Globus pallidus (tissue), 1 donor: ENCODE data around the gene ERFE.

Experiments
- DNase-seq: peaks from one replicate; pipeline ENCODE4 v3.0.0-alpha.2; 2015; ENCODE audit warnings: low spot score

ERFE gene

DNA sequence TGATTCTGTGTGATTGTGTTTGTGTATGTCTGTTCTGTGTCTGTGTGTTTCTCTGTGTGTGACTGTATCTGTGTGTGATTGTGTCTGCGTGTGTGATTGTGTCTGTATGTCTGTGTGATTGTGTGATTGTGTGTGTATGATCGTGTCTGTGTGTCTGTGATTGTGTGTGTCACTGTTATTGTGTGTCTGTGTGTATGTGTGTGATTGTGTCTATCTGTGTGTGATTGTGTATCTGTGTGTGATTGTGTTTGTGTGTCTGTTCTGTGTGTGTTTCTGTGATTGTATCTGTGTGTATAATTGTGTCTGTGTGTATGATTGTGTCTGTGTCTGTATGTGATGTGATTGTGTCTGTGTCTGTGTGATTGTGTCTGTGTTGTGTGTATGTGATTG lies 32.0 kb upstream of the ERFE start:
- DNase-seq: no peak

DNA sequence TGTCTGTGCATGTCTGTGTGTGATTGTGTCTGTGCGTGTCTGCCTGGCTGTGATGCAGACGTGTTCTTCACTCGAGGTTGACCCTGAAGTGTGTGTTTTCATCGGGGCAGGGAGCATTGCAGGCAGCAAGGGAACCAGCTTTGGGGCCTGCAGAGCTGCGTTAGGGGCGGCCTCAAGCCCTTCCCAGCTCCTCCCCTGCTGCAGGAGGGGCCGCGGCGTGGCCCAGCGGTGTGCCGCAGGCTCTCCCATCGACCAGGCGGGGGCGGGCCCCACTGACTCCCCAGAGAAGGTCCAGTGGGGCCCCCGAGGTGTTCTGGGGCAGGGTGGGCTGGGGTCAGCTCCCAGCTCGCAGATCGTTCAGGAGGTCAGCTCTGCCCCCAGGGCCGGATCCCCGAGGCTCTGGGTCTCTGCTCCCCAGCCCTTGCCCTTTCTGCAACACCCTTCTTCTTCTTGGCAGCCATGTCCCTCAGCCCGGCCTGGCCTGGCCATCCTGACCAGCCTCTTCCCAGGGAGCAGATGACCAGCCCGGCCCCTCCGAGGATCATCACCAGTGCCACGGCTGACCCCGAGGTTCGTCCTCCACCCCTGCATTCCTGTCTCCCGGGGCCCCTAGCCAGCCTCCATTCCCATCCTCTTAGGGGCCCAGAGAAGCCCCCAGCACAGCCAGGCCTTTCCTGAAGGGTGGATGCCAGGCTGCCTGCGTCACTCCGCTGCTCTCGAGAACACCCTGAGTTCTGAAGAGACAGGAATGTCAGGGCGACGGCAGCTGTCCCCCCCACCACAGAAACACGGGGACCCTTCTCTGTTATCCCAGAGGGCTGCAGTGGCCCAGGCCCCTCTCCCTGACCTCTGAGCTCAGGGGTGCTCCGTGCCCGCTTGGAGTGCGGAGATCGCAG lies 31.4 kb upstream of the ERFE start:
- no peak for DNase-seq

DNA sequence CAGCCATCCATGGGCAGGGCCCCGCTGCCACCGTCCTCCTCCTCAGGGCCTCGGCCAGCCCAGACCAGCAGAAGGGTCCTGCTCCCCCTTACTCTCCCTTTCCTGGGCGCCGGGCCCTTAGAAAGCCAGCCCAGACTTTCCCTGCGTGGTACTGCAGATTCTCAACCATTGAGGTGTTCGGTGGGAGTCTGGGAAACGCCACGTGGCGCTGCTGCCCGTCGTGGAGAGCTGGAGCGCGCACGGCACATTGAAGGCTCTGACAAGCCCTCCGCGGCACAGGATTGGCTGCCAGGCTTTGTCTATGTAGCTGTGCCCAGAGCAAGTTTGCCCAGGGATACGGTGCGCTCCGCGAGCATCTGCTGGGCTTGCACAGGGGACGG lies 30.7 kb upstream of the ERFE start:
- DNase-seq: no peak

DNA sequence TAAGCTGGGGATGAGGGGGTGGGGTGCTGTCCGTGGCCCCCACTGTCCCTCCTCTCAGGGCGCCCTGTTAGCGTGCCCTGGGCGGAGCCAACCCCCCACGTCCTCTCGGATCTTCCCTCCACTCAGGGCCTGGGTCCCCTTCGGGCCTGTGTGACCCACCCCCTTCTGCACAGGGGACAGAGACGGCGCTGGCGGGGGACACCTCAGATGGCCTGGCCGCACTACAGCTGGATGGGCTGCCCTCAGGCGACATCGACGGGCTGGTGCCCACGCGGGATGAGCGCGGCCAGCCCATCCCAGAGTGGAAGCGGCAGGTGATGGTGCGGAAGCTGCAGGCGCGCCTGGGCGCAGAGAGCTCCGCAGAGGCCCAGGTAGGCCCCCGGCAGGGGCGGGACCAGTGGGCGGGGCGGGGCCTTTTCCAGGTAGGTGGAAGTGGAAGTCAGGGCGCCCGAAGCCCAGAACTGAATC lies 30.2 kb upstream of the ERFE start:
- no peak for DNase-seq

DNA sequence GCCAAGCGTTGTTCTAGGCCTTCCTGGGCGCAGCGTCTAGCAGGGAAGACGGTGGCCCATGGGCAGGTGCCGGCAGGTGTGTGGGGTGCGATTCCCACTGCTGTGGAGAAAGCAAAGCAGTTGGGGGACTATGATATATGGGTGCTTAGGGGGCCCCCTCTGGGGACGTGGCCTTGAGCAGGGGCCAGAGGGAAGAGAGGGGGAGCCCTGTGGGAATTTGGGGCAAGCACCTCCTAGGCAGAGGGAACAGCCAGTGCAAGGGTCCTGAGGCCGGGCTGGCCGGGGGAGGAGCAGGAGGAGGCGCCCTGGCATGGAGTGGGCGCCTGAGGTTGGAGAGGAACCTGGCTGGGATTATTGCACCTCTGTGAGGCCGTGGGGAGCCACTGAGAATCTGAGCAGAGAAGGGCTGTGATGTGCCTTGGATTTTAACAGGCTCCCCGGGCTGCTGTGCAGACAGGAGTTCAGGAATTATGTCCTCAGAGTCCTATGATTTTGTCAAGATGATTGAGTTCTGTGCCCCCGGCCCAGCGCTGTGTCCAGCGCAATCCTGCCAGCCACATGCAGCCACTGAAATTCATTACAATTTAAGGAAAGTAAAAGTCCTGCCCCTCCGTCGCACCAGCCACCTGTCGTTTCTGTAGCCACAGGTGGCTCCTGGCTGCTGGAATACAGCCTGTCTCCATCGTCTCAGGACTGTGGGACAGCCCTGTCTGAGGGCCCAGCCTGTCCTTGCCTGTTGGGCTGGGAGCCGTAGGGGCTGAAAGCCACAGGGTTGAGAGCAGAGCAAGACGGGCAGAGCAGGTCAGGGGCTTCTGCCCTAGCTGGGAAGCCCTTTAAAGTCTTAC lies 29.4 kb upstream of the ERFE start:
- DNase-seq: no peak

DNA sequence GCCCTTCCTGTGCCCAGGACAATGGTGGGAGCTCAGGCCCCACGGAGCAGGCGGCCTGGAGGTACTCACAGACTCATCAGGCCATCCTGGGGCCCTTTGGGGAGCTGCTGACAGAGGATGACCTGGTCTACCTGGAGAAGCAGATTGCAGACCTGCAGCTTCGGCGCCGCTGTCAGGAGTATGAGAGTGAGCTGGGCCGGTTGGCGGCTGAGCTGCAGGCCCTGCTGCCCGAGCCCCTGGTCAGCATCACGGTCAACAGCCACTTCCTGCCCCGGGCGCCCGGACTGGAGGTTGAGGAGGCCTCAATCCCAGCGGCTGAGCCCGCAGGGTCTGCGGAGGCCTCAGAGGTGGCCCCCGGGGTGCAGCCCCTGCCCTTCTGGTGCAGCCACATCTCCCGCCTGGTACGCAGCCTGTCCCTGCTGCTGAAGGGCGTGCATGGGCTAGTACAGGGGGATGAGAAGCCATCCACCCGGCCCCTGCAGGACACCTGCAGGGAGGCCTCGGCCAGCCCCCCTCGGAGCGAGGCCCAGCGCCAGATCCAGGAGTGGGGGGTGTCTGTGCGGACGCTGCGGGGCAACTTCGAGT lies 28.6 kb upstream of the ERFE start:
- no peak for DNase-seq

DNA sequence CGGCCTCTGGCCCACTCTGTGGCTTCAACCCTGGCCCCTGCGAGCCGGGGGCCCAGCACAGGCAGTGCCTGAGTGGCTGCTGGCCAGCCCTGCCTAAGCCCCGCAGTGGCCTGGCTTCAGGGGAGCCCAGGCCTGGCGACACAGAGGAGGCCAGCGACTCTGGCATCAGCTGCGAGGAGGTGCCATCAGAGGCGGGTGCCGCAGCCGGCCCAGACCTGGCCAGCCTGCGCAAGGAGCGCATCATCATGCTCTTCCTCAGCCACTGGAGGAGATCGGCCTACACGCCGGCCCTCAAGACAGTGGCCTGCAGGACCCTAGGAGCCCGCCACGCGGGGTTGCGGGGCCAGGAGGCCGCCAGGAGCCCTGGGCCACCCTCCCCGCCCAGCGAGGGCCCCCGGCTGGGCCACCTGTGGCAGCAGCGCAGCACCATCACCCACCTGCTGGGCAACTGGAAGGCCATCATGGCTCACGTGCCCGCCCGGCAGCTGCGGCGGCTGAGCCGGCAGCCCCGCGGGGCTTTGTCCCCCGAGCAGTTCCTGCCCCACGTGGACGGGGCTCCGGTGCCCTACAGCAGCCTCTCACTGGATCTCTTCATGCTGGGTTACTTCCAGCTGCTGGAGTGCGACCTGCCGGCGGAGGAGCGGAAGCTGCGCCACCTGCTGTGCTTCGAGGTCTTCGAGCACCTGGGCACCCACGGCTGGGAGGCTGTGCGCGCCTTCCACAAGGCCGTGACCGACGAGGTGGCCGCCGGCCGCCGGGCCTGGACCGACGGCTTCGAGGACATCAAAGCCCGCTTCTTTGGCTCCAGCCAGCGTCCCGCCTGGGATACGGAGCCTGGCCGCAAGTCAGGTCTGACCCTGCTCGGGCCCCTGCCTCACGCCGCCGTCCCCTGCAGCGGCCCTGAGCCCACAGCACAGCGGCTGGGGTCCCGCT lies 27.8 kb upstream of the ERFE start:
- DNase-seq: no peak

DNA sequence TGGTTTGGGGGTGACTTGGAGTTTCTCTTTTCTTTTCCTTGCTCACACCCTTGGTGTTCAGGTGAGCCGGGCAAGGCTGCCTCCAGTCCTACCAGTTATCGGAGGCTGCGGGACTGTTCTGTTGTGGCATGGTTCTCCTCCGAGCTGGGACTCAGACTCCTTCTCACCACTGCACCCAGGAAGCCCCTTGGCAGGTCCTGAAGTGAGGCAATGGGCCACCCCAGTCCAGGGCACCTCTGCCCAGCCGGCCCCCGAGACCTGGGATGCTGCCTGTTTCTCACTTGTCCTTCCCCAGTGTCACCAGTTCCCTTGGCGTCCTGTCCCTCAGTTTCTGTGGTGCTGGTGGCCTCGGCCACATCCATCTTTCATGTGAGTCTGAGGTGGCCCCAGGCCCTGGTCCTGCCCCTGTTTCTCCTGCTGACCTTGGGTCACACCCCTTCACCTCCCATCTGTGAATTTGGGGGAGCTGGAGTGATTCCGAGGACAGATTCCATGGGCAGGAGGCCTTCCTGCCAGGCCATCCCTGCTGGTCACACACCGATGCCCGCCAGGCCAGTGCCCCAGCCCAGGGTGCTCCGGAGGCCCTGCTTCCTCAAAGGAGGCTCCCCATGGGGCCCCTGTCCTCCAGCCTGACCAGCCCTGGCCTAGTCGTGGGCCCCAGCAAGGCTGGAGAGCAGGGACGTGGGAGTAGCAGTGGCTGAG lies 26.9 kb upstream of the ERFE start:
- no peak for DNase-seq

DNA sequence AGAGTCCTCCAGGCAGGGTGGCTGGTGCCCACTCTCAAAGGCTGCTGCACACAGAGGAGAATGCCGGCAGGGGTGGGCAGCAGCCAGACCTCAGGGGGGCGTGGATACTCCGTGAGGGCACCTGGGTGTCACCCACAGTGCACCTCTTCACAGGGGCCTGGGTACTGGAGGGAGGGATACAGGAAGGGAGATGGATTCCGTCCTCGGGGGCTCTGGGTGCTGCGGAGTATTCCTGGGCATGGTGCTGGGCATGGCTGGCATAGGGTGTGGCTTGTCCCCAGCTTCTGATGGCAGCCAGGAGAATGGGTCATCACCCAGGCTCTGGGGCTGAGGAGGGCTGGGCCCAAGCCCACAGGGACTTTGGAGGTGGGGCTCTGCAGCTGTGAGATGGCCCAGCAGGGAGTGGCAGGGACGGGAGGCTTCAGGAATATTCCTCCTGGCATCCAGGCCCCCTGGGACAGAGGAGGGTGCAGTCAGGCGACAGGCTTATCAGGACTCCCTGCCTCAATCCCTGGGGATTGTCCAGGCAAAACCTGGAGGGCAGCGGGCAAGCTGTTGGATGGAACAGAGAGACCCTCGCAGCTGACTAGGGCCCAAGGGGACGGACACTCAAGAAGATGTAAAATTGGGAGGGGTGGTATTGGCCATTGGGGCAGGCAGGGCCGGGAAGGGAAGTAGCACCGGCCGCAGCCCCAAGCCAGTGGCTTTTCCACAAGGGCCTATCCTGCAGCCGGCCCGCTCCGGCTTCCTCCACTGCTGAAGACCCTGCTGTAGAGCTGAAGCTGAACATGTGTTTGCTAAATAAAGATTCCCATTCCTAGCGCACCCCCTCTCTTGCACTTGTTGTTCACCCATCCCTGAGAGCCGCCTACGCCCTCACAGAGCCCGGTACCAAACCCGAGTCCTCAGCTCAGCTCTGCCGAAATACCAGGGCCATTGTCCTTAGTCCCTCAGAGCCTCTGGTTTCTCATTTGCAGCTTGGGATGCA lies 26.0 kb upstream of the ERFE start:
- no peak for DNase-seq

DNA sequence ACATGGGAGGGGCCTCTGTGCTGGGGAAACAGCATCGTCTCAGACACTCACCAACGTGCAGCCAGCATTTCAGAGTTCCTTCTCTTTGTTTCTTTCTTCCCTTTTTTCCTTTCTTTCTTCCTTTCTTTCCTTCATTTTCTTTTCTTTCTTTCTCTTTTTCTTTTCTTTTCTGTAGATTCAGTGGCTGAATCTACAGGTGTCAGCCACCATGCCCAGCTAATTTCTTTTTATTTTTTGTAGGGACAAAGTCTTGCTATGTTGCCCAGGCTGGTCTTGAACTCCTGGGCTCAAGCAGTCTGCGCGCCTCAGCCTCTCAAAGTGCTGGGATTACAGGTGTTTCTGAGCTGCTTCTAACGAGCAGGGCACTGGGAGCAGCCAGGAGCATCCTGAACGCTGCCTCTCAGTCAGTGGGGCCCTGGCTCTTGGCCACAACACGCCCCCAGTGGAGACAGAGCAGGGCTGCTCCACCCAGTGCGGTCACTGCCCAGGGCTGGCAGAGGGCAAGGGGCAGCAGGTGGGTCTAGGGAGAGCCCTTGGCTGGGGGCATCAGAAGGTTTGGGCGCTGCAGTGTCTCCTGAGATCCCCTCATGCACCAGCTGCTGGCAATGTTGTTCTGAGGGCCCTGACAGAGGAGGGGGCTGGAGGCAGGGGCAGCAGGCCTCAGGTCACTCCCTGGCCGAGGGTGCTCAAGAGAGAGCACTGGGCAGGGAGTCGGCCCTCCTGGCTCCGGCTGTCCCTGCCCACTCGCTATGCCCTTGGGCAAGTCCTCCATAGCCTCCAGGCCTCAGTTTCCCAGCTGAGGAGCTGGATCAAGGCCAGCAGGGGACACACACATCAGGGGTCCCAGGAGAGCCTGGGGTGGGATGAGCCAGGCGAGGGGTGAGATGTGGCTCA lies 25.0 kb upstream of the ERFE start:
- DNase-seq: no peak

DNA sequence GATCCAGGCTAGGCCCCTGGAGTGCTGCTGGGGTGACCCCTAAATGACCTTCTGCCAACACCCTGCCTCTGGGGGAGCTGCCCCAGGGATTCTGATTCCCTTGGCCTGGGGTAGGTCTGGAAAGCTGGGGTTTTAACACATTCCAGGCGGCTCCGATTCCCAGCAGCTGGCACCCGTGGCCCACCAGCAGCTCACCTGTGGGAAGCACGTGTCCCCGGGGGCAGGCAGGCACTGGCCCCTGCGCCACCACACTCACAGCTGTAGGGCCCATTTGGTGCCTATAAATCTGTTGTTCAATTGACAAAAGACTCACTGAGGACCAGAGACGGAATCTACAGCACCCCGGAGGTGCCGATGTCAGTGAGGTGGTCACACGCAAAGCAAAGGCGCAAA lies 24.4 kb upstream of the ERFE start:
- DNase-seq: no peak

DNA sequence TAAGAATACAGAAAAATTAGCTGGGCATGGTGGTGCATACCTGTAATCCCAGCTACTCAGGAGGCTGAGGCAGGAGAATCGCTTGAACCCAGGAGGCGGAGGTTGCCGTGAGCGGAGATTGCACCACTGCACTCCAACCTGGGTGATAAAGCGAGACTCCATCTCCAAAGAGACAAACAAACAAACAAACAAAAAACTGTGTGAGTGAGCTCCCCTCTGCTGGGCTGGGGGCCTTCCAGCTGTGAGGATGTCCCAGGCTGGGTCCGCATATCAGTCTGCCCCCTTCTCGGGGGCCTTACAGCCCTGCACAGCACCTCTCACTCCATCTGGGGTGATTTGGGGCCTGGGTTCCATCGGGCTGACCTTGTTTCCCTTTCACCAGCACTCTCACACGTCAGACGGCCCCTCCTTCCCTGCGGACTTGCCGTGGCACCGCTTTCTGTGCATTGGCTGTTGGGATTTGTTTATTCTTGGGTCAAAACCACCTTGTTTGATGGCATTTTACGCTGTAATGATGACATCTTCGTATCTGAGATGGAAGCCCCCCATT lies 23.1 kb upstream of the ERFE start:
- DNase-seq: no peak

DNA sequence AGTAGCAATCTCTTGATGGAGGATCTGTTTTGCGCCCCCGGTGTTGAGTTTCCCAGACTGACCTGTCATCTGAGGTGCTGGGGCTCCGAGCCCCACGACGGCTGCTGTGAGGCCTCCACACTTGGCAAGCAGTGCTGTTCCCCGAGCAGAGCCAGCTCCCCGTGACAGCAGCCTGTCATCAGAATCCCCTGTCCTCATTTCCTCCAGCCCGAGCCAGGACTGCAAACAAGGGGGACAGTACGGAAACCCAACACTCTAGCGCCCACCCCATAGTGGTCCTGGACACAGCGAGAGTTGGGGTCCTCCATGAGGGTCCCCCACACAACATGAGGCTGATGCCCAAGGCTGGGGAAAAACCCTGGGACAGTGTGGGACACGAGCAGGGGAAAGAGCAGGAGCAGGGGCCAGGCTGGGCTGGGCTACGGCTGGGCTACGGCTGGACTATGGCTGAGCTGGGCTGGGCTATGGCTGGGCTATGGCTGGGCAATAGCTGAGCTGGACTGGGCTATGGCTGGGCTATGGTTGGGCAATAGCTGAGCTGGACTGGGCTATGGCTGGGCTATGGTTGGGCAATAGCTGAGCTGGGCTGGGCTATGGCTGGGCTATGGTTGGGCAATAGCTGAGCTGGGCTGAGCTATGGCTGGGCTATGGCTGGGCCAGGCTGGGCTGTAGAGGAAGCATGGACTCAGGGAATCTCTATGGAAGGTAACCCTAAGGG lies 21.8 kb upstream of the ERFE start:
- no peak for DNase-seq

DNA sequence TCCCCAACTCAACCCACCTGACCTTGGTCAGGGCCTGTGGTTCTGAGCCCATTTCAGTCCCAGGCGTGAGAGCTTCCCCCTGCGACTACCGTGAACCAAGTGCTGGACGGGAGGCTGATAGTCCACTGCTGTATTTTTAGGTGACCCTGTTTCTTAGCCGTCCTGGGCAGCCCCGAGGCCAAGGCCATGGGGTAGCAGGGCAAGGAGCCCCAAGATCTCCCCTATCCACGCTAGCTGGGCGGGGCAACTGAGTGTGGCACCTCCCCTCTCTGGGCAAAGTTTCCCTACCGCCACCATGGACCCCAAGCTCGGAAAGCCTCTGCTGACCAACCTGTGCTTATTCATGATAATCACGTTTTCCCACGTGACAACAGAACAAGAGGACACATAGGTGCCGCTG lies 20.9 kb upstream of the ERFE start:
- DNase-seq: no peak

DNA sequence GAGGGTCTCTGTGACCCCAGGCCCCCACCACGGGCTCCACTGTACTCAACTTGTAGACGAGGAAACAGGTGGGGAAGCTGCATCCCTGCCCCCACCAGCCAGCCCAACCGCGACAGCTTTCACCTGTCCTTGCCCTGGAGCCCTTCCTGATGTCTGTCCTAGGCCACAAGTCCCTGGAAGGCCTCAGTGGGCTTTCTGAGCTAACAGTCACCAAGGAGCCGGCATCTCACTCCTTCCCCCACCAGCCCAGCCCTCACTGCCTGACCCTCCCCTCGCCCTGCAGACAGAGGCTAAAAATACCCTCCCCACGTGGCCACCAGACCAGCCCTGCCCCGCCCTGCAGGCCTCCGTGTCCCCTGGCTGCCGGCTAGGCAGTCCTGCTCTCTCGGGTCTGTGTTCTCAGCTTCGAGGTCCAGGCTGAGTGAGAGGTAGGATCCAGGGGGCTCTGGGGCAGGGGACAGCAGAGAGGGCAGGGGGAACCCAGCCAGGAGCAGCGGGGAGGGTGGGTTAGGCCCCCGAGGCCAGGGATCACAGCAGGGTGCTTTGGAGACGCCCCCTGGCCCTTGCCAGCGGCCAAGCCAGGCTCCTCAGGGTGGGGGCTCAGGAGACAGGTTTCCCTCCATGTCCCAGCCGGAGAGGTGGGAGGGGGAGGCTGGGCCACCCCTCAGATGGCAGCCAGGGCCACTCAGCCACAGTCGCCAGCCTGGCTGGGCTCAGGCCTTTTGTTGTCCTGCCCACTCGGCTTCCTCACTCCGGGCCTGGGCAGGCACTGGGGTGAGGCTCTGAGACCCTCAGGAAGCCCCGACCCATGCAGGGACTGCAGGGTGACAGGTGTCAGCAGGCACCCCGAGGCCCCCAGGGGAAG lies 20.2 kb upstream of the ERFE start, which contains the start of gene KLHL30:
Gene KLHL30, plus strand, starts transcription at position 338 of the 865 bp plus-strand sequence. CDS start 2,087 bp downstream, outside the sequence.
- DNase-seq: no peak

DNA sequence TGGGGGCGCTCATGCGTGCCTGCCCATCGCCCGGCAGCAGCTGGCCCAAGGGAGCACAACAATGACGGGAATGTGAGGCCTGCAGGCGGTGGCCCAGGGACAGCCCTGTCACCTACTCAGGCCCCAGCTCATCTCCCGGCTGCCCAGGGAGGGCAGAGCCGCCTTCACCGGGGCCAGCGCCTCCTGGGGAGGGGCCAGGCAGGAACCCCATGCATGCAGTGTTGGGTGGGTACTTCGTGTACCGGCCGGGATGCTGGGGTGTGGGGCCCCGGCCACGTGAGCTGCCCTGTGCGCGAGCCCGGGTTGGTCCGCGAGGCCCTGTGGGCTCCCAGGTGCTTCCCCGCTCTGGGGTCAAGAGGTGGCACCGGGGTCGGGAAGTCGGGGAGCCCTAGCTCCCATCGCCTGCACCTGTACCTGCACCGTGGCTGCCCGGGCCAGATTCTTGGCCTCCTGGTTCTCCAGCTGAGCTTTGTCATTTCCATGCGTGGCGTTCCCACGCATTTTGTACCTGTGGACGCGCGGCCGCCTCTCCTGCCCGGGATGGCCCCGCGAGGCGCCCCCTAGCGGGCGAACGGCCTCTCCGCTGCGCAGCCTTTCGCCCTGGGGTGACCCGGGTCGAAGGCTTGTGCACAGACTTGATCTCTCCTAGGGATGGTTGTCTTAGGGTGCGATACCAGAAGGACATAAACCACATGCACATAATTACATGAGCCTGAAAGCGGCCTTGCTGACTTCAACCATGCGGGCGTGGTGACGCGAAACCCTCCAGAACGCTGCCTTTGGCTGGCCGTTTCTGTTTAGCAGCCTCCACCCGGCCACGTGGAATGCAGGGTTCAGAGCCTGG lies 19.4 kb upstream of the ERFE start:
- DNase-seq: no peak
